PC-3 (cell line): ENCODE results near the gene CTDSP2. TPM values are rescaled to one million over a fixed set of nuclear protein-coding genes. Genes with fewer than 3 reads are reported as not detected.

Experiments used
- ATAC-seq: fragments of 200-7000 bp; cut with Tn5 transposase; 2 replicates; pipeline ENCODE4 v1.9.1; 2020; ENCODE audit warnings: mild to moderate bottlenecking, moderate library complexity
- BruUV-seq: library from RNA; stranded (reverse); fragments of 400-500 nt; replicated peaks from 2 replicates; lab custom pipeline; 2021; lab: Mats Ljungman, UMichigan
- CTCF ChIA-PET: fragments of 300-600 bp; sonication (Branson Sonifier 250); formaldehyde crosslinking; loops from one replicate; lab custom pipeline; 2022; ENCODE audit warnings: antibody characterized with exemption; lab: Charles Lee
- POLR2A ChIA-PET: fragments of 300-600 bp; sonication (Branson Sonifier 250); formaldehyde crosslinking; loops from one replicate; lab custom pipeline; 2022; ENCODE audit warnings: antibody characterized with exemption; ENCODE audit not compliant: unreplicated experiment; lab: Charles Lee
- DNase-seq: peaks from one replicate; pipeline ENCODE4 v3.0.0-alpha.2; 2015
- H2AFZ ChIP-seq: fragments of 300-600 bp; sonication (generic); 2 replicates; pipeline ENCODE4 v1.6.0; 2016; ENCODE audit warnings: antibody characterized with exemption, low read length
- H3F3A ChIP-seq: fragments of 300-600 bp; sonication (generic); one replicate; pipeline ENCODE4 v1.6.0; 2017; ENCODE audit warnings: antibody characterized with exemption, low read length, control low read depth, mild to moderate bottlenecking; ENCODE audit not compliant: unreplicated experiment
- H3K27ac ChIP-seq: fragments of 300-600 bp; sonication (generic); 2 replicates; pipeline ENCODE4 v1.5.1; 2016; ENCODE audit warnings: mild to moderate bottlenecking, low read length
- H3K27me3 ChIP-seq: fragments of 300-600 bp; sonication (generic); 2 replicates; pipeline ENCODE4 v1.6.1; 2016; ENCODE audit warnings: low read length, mixed read lengths
- H3K36me3 ChIP-seq: fragments of 300-600 bp; sonication (generic); 2 replicates; pipeline ENCODE4 v1.6.1; 2016; ENCODE audit warnings: low read depth, mixed run types, low read length, mixed read lengths
- H3K4me1 ChIP-seq: fragments of 300-600 bp; sonication (generic); 2 replicates; pipeline ENCODE4 v1.5.1; 2016; ENCODE audit warnings: low read length; ENCODE audit not compliant: insufficient read depth
- H3K4me2 ChIP-seq: fragments of 300-600 bp; sonication (generic); 2 replicates; pipeline ENCODE4 v1.6.0; 2016; ENCODE audit warnings: low read length
- H3K4me3 ChIP-seq: fragments of 300-600 bp; sonication (generic); 2 replicates; pipeline ENCODE4 v1.5.1; 2016; ENCODE audit warnings: mild to moderate bottlenecking, low read length, mixed read lengths
- H3K79me2 ChIP-seq: fragments of 300-600 bp; sonication (generic); 2 replicates; pipeline ENCODE4 v1.6.1; 2017; ENCODE audit warnings: low read length, mixed read lengths
- H3K9ac ChIP-seq: fragments of 300-600 bp; sonication (generic); 2 replicates; pipeline ENCODE4 v1.6.0; 2016; ENCODE audit warnings: mild to moderate bottlenecking, low read length
- H3K9me2 ChIP-seq: fragments of 300-600 bp; sonication (generic); replicated peaks from 2 replicates; pipeline ENCODE4 v1.6.1; 2016; ENCODE audit warnings: mixed run types, low read length, mixed read lengths
- H3K9me3 ChIP-seq: fragments of 300-600 bp; sonication (generic); 2 replicates; pipeline ENCODE4 v1.6.1; 2016; ENCODE audit warnings: low read length, mixed read lengths
- H4K20me1 ChIP-seq: fragments of 300-600 bp; sonication (generic); 2 replicates; pipeline ENCODE4 v1.6.1; 2016; ENCODE audit warnings: low read length, mixed read lengths
- CTCF ChIP-seq: fragments of 300-600 bp; sonication (generic); conservative IDR thresholded peaks from 2 replicates; pipeline ENCODE4 v1.5.1; 2017; ENCODE audit warnings: antibody characterized with exemption, low read depth, mild to moderate bottlenecking, low read length
- EZH2 ChIP-seq: fragments of 300-600 bp; sonication (generic); IDR thresholded peaks from one replicate; pipeline ENCODE4 v1.6.1; 2017; ENCODE audit warnings: antibody characterized with exemption, mild to moderate bottlenecking, low read length; ENCODE audit not compliant: unreplicated experiment
- EZH2phosphoT487 ChIP-seq: fragments of 300-600 bp; sonication (generic); IDR thresholded peaks from 2 replicates; pipeline ENCODE4 v1.6.1; 2018; ENCODE audit warnings: mild to moderate bottlenecking, antibody characterized with exemption, low read length, borderline replicate concordance
- intact Hi-C: fragments of 100-400 bp; cut with micrococcal nuclease; formaldehyde crosslinking; loops from 2 replicates; pipeline ENCODE4 v1.9.0; 2023
- total RNA-seq: library from RNA; depleted of rRNA; stranded (reverse); fragments of >200 nt; gene quantifications from 2 replicates; pipeline ENCODE4 v1.2.3, GENCODE V29; 2014

CTDSP2 gene
- total RNA-seq, 1 experiment from 2014 or later: 39.4 TPM

DNA sequence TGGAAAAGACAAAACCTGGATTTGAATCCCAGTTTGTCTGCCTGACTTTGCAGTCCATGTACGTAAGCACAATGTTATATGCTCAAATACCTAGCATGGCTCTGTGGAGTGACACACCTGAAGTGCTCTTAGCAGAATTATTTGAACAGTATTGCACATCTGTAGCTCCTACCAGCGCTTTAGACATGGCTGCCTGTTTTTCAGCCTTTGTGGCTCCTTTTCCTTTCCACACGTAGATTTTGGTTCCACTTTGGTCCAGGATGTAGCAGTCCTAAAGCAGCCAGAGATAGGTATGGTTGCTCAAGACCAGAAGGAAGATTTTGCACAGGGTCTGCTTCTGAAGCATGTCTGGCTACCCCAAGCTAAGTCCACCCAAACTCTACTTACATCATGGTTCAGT lies 37.1 kb downstream of the CTDSP2 start:
- TF ChIP-seq EZH2 (no peak), CTCF (no peak), EZH2phosphoT487 (no peak)
- POLR2A ChIA-PET: interaction anchor here (0.6 kb wide), 1 partner anchor 127 kb away, joined by 4 read pairs; no protein-coding TSS in a partner anchor
- CTCF ChIA-PET: no interaction called here

DNA sequence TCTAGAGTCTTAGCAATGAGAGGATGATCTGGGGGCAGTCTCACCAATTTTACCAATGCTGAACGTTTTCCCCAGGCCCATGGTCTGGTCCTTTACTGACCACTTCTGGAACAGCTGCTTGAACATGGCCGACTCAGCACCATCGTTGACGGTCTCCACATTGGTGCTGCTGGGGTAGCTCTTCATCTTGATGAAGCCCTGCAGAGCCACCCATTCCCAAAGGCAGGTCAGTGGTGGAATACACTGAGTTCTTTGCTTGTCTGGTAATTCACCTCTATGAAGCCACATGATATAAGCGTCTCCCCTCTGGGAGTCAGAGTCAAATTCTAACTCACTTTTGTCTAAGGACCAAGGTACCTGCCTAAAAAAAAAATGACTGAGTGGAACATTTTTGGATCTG lies 38.2 kb downstream of the CTDSP2 start:
- ChIA-PET CTCF (no interaction called here), POLR2A (no interaction called here)
- Histone ChIP-seq H3K9me3 (no peaks in the 10 kb centered on the region), H3K27ac (no peak overlapping the region), H2AFZ (no peak overlapping the region), H3K9me2 (no peaks in the 10 kb centered on the region), H3F3A (no peaks in the 10 kb centered on the region), H3K4me1 (peaks cover 11% of the 10 kb centered on the region), H3K4me2 (no peak overlapping the region), H3K4me3 (no peak overlapping the region), H3K79me2 (no peaks in the 10 kb centered on the region), H3K27me3 (no peaks in the 10 kb centered on the region), H4K20me1 (no peaks in the 10 kb centered on the region), H3K9ac (no peak overlapping the region), H3K36me3 (no peaks in the 10 kb centered on the region)
- TF ChIP-seq CTCF (no peak), EZH2 (no peak), EZH2phosphoT487 (no peak)
- DNase-seq (no peak), ATAC-seq (no peak)
- no TSS peak for BruUV-seq
- intact Hi-C loops: no loop called here

More for the DNA sequence above, 37.1 kb downstream of the CTDSP2 start:
- no peak overlapping the region for H3K4me2 ChIP-seq
- ATAC-seq: no peak
- no peaks in the 10 kb centered on the region for H4K20me1 ChIP-seq
- no peaks in the 10 kb centered on the region for H3K36me3 ChIP-seq
- no peaks in the 10 kb centered on the region for H3K9me2 ChIP-seq
- H3K27ac ChIP-seq: no peak overlapping the region
- no TSS peak for BruUV-seq
- DNase-seq: no peak
- H3F3A ChIP-seq: no peaks in the 10 kb centered on the region
- peaks cover 11% of the 10 kb centered on the region for H3K4me1 ChIP-seq
- intact Hi-C loops: no loop called here
- no peaks in the 10 kb centered on the region for H3K27me3 ChIP-seq
- H3K4me3 ChIP-seq: no peak overlapping the region
- H3K9ac ChIP-seq: no peak overlapping the region
- H3K9me3 ChIP-seq: no peaks in the 10 kb centered on the region
- no peak overlapping the region for H2AFZ ChIP-seq
- no peaks in the 10 kb centered on the region for H3K79me2 ChIP-seq

GRCh38 chr12:57807285-57807684 lies 39.2 kb downstream of the CTDSP2 start:
- ATAC-seq (no peak), DNase-seq (no peak)
- H3K9me2 ChIP-seq: no peaks in the 10 kb centered on the region
- TF ChIP-seq EZH2: no peak
- no peak for TF ChIP-seq EZH2phosphoT487
- no peak for TF ChIP-seq CTCF
- no peak overlapping the region for H2AFZ ChIP-seq
- no peak overlapping the region for H3K9ac ChIP-seq
- no peaks in the 10 kb centered on the region for H3K27me3 ChIP-seq
- H3F3A ChIP-seq: no peaks in the 10 kb centered on the region
- ChIA-PET POLR2A (no interaction called here), CTCF (no interaction called here)
- H3K9me3 ChIP-seq: no peaks in the 10 kb centered on the region
- no peaks in the 10 kb centered on the region for H4K20me1 ChIP-seq
- H3K36me3 ChIP-seq: no peaks in the 10 kb centered on the region
- H3K79me2 ChIP-seq: no peaks in the 10 kb centered on the region
- intact Hi-C loops: no loop called here
- no peak overlapping the region for H3K4me2 ChIP-seq
- H3K4me1 ChIP-seq: peaks cover 11% of the 10 kb centered on the region
- H3K4me3 ChIP-seq: no peak overlapping the region
- no TSS peak for BruUV-seq
- H3K27ac ChIP-seq: no peak overlapping the region
